OCI-LY7 (cell line): ENCODE data around the gene FBLL1.

ENCODE experiments used
- CTCF ChIP-seq: fragments of 200-600 bp; sonication (generic); conservative IDR thresholded peaks from 2 replicates; pipeline ENCODE4 v1.5.1; 2014; ENCODE audit warnings: mild to moderate bottlenecking, antibody characterized with exemption, low read length, moderate library complexity, mixed read lengths
- EZH2phosphoT487 ChIP-seq: fragments of 200-600 bp; sonication (generic); IDR thresholded peaks from 2 replicates; pipeline ENCODE4 v1.6.1; 2018; ENCODE audit warnings: low read depth, borderline replicate concordance, mild to moderate bottlenecking, mixed run types, antibody characterized with exemption, low read length, moderate library complexity, mixed read lengths

GRCh38 chr5:168529374-168530234 is 499 bp downstream of the FBLL1 start:
- TF ChIP-seq CTCF: no peak
- no peak for TF ChIP-seq EZH2phosphoT487
